HFF-Myc (cell line): ENCODE results near the gene TNNT3.
A peak's percentile ranks its signal among the peaks of the same experiment; 100 is the strongest.

Source experiments
- DNase-seq: peaks from one replicate; pipeline ENCODE4 v3.0.0-alpha.2; 2011; ENCODE audit warnings: low read depth; ENCODE audit errors: extremely low read depth
- H3K4me3 ChIP-seq: replicated peaks from 2 replicates; pipeline ENCODE4 v1.5.1; 2011; ENCODE audit warnings: low read depth, mild to moderate bottlenecking, control low read depth, low read length
- TF ChIP-seq, protein P1 (sequence below): IDR thresholded peaks from 2 replicates; pipeline ENCODE4 v1.5.1; 2012; ENCODE audit warnings: mild to moderate bottlenecking, low read depth, low read length, control low read depth; ENCODE audit errors: missing control alignments

TNNT3 gene

DNA sequence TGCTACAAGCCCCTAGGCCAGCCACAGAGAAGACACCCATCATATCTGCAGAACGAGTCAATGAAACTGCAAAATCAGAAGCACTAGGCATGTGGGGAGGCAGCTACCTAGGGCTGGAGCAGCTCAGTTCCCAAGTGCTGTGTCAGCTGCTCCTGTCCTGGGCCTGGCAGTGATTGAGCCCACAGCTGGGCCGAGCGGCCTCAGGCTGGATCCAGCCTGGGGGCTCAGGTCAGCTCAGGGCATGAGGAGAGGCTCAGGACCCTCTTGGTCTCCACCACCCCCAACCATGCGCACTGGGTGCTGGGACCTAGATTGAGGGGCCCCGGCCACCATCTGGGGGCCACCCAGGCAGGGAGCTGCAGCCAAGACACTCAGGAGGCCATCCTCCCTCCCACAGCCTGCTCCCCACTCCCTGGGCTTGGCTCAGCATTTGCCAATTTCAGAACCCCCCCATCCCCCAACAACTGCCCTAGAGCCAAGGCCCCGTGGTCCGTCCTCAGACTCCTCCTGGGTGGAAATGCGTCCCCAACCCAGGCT lies 2.4 kb upstream of the TNNT3 start:
- DNase-seq: no peak

DNA sequence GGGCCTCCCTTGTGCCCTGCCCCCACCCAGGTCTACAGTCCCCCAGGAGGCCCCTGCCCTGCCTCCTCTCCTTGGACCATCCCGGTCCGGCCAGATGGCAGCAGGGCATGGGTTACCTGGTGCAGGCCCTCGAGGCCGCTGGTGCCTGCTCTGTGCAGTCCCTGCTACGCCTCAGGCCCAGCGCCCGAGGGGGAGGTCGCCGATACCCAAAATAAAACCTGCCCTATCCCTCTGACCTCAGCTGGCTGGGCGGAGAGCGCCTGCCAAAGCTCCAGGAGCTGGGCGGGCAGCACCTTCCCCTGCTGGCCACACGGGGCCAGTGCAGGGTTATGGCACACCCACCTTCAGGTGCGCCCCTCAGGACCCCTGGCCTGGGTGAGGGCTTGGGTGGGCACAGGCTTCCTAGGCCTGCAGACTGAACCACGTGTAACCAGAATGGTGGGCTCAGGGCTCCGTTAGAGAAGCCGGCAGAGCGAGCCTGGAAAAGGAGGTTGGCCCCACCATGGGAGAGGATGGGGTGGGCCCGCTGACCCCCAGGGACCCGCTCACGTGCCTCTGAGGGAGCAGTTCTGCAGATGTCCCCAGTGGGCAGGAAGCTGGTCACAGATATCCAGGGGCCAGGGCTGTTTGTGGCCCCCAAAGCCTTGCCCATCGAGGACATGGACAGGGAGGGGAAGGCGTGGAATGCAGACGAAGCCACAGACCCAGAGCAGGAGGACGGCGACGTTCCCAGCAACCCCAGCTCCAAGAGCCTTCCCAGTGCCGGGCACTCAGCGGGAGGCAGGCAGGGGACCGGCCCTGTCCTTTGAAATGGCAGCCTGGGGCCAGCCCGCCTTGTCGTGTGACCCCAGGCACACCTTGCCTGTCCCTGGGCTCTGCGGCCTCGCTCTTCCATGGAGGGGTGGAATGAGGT lies 1.7 kb upstream of the TNNT3 start:
- no peak for DNase-seq
- TF ChIP-seq, protein P1, sequence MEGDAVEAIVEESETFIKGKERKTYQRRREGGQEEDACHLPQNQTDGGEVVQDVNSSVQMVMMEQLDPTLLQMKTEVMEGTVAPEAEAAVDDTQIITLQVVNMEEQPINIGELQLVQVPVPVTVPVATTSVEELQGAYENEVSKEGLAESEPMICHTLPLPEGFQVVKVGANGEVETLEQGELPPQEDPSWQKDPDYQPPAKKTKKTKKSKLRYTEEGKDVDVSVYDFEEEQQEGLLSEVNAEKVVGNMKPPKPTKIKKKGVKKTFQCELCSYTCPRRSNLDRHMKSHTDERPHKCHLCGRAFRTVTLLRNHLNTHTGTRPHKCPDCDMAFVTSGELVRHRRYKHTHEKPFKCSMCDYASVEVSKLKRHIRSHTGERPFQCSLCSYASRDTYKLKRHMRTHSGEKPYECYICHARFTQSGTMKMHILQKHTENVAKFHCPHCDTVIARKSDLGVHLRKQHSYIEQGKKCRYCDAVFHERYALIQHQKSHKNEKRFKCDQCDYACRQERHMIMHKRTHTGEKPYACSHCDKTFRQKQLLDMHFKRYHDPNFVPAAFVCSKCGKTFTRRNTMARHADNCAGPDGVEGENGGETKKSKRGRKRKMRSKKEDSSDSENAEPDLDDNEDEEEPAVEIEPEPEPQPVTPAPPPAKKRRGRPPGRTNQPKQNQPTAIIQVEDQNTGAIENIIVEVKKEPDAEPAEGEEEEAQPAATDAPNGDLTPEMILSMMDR: peak; percentile 29

More for the DNA sequence above, 2.4 kb upstream of the TNNT3 start:
- TF ChIP-seq, protein P1: no peak
- H3K4me3 ChIP-seq: no peak overlapping the region

DNA sequence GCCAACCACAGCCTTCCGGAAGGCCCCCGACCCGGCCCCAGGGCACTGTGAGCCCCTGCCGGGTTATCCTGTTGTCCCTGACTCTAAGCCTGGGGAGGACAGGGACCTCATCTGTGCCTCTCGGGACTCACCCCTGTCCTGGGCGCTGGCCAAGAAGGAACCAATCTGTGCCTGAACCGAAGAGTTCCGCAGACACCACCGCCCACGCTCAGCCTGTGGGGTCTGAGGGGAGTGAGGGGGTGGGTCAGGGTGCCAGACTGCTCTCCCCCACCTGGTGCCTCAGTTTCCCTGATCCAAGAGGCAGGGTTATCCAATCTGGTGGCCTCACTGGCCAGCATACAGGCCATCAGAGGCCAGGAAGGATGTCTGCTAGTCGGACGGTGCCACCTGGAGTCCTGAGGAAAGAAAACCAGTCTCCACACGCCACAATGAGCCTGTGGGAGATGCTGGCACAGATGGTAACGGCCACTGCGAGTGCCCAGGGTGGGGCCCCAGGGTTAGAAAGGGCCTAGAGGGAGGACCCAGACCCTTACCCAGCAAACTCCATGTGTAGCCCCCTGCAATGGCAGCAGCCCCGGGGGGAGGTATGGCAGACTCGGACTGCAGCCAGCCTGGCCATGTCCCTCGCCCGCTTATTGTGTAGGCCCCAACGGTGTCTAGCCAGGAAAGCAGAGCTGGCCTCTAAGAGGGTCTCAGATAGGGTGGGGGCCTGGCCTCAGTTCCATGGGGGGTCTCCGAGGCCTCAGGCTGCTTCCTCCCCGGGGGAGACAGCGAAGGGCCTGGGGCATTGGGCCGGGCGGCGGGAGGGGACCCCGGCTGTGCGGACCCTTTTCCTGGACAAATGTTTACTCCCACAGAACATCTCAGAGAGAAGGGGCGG lies 827 bp upstream of the TNNT3 start:
- no peak for DNase-seq
- H3K4me3 ChIP-seq: no peak overlapping the region
- TF ChIP-seq, protein P1: no peak

More for the DNA sequence above, 1.7 kb upstream of the TNNT3 start:
- no peak overlapping the region for H3K4me3 ChIP-seq

DNA sequence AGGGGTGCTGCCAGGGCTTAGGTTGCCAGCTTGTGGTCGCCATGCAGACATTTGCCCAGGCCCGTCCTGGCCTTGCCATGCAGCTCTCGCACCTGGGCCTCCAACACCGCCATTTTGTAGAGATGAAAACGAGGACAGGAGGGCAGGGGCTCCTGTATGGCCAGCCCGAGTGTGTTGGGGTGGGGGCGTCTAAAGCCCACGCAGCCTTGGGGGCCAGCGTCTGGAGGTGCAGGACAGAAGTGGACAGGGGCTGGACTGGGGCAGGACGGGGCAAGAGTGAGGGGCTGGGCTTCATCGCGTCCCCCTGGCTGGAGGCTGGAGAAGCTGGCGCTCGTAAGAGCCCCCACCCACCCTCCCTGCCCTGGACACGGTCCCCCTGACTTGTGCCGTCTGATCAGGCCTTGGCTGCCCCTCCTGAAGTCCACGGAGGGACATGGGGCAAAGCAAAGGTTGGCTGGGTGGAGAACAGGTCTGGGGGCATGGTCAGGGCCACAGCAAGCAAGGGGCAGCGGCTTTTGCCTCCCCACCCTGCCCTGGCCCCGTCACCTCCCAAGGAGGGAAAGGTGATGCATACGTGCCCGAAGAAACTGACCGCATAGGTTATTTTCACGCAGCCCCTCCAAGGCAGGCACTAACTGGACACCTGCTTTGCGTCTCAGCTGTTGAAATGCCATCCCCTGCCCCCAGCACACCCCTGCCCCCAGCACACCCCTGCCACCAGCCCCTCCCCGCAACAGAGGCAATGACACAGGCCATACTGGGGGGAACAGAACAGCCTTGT lies 815 bp downstream of the TNNT3 start:
- no peak overlapping the region for H3K4me3 ChIP-seq
- DNase-seq: no peak
- TF ChIP-seq, protein P1: no peak

DNA sequence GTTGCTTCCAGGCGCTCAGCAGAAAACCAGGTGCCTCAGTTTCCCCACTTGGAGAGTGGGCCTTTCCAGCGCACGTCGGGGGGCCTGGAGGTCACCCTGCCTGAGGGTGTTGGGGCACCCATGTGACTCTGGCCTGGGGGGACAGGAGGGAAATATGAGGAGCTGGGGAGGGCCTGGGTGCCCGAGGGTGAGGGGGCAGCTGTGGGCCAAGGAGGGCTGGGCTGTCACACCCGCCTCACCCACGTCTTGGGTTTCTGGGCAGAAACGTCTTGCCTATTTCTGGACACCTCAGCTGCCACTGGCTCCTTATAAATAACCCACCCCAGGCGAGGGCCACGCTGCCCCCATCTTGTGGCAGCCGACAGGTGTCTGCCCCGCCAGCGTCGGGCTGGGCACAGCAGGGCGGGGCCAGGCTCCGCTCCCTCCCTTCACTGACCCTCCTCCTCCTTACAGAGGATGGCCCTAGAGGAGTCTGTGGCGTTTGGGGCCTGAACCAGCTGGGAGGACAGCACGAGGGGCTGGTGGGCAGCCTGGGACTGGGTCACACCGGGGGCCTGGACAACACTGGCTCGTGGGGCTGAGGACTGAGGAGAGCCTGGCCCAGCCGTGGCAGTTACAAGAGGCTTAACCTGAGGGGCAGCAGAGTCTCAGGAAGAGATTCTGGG lies 1.5 kb downstream of the TNNT3 start:
- TF ChIP-seq, protein P1: no peak
- H3K4me3 ChIP-seq: no peak overlapping the region
- no peak for DNase-seq

GRCh38 chr11:1921574-1922141 lies 2.2 kb downstream of the TNNT3 start:
- TF ChIP-seq, protein P1: no peak
- no peak overlapping the region for H3K4me3 ChIP-seq
- DNase-seq: no peak
